Left kidney (tissue), 2 donors: ENCODE results near the gene SLC38A8. TPM values are rescaled to one million over a fixed set of nuclear protein-coding genes. Genes with fewer than 3 reads are reported as not detected.
A peak's percentile ranks its signal among the peaks of the same experiment; 100 is the strongest.

ENCODE experiments used
- DNase-seq: peaks from one replicate; pipeline ENCODE4 v3.0.0-alpha.2; 2013
- polyA plus RNA-seq: library from polyadenylated mRNA; unstranded; fragments of 120-200 nt; gene quantifications from one replicate; pipeline ENCODE4 v1.2.1, GENCODE V29; 2013; ENCODE audit not compliant: insufficient read length

Gene SLC38A8
- polyA plus RNA-seq, 1 donor: not detected

DNA sequence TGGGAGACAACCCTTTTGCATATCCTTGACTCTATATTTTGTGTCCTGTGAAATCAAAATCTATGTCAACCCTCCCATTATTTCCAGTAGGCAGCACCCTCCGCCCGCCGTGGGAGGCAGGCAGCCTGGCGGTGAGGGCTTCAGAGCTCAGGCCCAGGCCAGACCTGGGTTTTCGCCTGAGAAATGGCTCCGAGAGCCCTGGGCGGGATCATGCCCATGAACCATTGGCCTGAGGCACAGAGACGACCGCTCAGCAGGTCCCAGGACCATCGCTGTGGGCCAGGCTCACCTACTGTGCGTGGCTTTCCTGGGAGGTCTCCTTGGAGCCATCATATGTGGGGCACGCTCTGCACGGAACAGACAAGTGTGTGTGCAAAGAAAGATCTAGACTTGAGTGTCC is 6.3 kb upstream of the SLC38A8 start:
- DNase-seq: no peak

DNA sequence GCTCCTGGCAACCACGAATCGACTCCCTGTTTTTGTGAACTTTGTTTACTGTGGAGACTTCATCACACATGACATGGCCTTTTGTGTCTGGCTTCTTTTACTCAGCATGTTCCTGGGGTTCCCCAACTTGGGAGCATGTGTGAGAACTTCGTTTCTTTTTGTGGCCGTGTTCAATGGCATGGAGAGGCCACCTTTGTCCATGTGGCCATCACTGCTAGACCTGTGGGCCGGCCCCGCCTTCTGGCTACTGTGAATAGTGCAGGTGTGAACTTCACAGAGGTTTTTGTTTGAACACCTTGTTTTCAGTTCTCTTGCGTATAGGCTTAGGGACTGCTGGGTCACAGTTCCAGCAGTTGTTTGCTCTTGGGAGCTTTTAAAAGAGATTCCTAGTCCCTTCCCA is 5.7 kb upstream of the SLC38A8 start:
- DNase-seq: no peak

DNA sequence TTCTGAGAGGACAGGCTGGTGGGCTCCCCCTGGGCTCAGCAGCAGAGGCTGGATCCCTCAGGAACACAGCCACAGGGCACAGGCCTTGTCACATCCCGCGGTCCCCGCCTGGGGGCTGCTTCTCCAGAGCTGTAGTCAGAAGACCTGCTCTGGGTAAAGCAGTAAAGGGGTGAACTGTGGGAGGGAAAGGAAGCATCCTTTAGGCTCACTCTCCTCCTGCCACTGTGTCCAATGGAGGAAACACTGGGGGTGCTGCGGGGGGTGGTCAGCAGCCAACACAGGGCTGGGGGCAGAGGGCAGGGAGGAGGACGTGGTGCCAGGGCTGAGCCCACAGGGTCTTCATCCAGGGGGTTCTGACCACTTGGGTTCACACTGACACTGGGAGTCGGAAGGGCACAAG is 5.0 kb upstream of the SLC38A8 start:
- DNase-seq: no peak

DNA sequence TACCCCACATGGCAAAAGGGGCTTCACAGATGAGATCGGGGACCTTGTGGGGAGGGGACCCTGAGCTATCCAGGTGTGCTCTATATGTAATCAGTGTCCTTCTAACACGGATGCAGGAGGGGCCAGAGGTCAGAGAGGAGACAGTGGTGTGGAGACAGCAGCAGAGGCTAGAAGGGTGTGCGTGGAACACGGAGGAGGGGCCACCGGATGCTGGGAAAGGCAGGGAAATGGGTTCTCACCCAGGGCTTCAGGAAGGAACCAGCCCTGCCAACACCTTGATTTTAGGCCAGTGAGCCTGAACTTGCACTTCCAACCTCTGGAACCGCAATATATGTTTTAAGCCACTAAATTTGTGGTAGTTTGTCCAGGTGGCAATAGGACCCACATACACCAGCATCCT is 4.6 kb upstream of the SLC38A8 start:
- no peak for DNase-seq

DNA sequence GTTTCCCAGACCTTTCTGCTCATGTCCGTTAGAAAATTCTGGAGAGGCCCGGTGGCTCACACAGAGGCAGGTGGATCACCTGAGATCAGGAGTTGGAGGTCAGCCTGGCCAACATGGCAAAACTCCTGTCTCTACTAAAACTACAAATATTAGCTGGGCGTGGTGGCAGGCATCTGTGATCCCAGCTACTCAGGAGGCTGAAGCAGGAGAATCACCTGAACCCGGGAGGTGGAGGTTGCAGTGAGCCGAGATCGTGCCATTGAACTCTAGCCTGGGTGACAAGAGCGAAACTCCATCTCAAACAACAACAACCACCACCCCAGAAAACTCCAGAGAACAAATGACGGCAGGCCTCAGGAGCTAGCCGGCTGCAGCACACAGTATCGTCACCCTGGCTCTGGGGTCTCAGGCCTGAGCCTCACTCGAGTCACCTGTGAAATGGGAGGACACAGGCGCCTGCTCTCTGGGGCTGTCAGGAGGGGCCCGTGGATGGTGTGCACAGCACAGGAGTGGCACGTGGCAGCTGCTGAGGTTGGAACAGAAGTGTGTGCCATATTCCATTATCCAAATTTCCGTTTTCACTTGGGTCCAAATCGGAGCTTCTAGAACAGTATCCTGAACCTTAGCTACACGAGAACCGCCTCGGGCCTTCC is 3.3 kb upstream of the SLC38A8 start:
- no peak for DNase-seq

DNA sequence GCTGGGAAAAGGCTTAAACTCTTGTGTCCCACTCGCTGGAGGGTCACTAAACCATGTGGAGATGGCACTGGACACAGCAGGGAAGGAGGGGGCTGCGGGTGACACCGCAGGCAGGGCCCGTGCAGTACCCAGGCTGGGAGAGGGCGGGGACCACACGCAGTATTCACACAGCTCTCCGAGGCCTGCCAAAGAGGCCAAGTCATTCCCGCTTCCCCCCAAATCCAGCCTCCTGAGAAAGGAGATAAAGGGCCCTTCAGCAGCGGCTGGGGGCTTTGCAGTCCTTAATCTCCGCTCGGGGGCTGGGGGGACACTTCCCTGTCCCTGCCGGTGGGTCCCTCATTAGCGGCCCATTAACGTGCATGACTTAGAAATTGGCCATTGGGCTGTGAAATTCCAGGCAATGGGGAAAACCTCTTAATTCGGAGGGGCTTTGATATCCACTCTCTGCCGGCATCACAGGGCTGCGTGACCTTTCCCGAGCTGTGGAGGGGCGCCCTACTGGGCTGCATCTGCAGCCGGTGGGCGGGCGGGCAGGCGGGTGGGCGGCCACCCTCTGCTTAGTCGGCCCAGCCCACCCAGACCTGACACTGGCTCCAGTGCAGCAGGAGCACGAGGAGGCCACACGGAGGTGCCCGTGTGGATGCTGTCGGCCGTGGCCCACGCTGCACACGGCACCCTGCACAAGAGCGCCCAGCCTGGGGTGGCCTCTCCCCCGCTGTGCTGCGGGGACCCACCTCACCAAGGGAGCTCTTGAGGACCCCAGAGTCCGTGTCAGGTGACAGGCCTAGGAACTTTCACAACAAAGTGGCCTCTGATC is 2.6 kb upstream of the SLC38A8 start:
- DNase-seq: no peak

DNA sequence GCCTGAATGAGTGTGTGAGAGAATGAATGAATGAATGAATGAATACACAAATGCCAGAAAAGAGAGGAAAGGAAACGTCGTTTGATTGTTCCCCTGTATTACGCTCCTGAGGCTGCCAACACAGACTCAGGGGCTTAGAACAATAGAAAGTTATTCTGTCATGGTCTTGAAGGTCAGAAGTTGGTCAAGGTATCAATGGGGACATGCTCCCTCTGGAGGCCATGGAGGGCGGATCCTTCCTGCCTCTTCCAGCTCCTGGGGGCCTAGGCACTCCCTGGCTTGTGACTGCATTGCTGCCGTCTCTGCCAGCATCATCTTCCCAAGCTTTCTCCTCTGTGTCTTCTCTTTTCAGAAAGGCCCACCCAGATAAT is 1.5 kb upstream of the SLC38A8 start:
- DNase-seq: no peak

DNA sequence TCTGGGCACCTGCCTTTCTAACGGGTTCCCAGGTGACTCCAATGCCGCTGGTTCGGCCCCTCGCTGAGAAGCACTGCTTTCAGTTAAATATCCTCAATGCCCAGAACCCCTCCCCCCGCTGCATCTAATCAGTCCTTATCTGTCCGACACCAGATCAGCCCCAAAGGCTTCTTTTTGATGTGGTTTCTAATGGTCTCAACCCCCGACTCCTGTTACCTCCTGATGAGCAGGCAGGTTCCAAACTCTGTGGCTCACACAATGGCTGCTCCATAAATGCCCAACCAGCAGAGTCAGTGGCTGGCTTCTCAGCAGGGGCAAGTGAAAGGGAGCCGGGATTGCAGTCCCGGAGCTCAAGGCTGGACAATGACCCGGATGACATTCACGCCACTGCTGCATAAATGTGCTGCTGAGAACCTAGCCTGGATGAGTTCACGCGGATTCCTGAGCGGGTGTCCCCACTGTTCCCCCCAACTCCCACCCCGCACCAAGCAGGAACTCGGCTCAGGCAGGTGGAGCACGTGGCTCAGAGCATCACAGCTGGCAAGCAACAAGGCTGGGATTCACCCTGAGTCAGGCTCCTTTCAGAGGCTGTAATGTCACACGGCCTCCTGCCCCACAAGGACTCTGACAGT is 1.0 kb upstream of the SLC38A8 start:
- DNase-seq: no peak

DNA sequence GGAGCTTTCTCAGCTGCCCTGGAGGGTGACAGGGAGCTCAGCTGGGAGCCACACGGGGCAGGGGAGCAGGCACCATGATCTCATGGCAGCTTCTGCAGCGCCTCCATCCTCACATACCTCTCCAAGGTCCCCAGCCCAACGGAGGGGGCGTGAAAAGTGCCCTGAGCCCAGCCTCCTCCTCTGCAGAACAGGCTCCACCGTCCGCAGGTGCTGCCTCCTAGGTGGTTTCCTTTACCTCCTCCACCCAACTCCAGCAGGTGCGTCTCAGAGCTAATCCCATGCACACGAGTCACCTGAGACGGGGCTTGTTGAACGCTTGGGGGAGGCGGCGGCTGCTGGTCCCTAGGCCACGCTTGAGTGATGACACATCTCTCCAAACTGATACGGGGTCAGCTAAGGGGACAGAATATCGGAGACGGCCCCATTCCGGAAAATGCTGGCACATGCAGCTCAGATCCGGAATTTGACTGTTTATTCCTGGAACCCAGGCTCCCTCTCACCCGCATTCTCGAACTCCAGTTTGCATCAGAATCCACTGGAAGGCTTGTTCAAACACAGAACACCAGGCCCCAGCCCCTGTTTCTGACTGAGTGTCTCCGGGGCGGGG is 387 bp upstream of the SLC38A8 start:
- DNase-seq: peak; percentile 38

DNA sequence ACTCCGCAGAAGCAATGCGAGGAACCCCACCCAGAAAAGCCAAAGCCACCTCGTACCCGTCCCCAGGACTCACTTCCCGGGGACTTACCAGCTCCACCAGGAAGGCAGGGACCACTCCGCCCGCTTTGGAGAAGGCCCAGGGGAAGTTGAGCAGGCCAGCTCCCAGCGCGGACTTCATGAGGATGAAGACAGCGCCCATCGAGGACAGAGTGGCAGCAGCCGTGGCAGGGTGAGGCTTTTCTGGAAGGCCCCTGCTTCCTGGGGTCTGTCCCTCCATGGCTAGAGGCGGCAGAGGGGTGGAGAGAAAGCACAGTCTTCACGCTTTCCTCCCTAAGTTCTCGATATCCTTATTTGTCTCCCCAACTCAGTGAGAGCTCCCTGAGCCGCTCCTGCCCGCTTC is 714 bp downstream of the SLC38A8 start:
- no peak for DNase-seq

DNA sequence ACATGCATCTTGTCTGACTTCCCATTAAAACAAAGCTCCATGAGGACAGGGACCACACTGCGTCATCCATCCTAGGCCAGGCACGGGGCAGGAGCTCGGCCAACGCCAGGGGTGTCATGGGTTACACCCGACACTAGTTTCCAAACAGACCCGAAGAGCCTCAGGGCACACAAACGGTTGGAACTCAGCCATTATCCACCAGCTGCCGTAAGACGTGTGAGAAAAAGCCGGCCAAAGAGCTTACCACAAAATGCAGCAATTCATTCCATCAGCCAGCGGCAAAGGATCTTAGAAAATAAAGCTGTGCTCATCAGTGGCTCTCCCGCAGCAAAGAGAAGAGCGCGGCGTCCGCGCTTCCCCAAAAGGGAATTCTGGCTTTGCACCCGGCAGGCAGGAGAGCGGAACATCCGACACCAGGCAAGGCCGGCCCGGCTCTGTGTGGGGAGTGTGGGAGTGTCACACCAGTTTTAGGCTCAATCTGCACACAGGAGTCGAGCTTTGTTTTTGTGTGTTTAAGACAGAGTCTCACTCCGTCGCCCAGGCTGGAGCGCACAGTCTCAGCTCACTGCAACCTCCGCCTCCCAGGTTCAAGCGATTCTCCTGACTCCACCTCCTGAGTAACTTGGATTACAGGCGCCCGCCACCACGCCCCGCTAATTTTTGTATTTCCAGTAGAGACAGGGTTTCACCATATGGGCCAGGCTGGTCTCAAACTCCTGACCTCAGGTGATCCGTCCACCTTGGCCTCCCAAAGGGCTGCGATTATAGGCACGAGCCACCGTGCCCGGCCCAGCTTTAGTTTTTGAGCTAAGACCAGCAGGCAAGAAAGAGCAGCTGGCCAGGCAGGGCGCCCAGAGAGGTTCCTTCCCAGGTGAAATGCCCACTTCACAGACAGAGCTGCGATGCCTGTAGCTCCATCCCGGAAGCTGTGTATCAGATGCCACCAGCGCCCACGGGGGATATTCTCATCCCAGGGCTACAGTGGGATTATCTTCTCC is 1.5 kb downstream of the SLC38A8 start:
- no peak for DNase-seq

DNA sequence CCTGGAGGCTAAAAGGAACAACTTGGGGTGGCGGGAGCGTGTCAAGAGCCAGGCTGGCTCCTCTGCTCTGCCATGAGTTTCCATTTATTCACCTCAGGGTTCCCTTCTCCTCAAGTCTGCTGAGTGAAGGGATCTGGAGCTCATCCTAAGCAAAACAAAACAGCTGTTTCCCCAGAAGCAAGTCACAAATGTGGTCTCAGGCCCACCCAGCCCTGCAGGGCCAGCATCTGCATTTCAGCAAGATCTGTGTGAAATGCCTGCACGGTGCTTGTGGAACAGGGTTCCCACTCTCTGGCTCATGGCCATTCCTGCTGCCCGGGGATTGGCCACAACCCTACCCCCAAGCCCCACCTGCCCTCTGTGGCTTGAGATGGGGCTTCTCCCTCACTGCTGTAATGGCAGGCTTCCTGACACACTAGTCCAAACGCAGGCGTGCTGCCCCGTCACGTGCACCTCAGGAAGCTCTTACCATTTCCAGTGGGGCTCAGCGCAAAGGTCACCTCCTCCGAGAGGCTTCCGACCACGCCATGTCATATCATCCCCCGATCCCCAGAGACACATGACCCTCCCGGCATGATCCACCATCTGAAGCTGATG is 2.3 kb downstream of the SLC38A8 start:
- no peak for DNase-seq

DNA sequence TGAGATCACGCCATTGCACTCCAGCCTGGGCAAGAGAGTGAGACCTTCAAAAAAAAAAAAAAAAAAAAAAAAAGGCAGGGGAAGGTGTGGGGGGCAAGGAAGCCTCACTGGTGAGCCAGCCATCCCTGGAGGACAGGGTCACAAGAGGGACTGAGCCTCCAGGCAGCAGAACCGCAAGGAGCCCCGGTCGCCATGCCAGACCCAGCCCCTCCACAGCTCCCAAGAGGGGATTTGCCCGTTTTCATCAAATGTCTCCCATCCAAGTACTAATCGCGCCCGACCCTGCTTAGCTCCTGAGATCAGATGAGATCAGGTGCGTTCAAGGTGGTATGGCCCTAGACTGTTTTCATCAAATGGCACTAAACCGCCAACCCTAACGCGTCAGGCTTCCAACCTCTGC is 2.9 kb downstream of the SLC38A8 start:
- no peak for DNase-seq

DNA sequence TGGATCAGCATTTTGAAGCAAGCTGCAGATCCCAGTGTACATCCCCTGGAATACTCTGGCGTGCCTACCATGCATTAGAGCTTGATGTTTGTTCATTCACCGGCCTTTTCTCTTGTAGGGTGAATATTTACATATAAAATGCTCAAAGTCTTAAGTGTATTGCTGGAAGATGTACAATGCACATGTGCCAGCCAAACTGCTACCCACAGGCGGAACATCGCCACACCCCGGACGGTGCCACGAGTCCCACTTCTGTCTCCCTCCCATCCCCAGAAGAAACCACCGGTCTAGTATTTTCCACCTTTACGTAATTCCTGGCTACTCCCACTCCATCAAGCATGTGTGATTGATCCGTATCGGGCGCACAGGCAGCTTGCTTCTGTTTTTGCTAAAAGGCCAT is 4.1 kb downstream of the SLC38A8 start:
- no peak for DNase-seq

DNA sequence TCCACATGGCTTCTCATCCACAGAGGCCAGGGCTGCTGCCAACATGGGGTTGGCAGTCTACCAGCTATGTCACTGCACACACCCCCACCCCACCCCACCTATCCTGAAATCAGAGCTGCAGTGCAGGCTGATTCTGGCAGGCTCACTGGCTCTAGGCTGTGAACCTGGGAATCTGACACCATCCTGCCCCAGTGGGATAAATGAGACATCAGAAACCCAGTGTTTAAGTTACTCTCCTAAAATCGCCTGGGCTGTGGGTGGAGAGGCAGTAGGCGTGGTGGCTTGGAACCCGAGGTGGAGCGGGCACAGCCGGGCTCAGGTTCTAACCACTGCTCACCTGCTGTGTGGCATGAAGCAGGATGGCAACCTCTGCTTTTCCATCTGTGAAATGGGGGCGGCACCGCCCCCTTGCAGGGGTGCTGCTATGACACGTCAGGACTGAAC is 5.6 kb downstream of the SLC38A8 start:
- no peak for DNase-seq

DNA sequence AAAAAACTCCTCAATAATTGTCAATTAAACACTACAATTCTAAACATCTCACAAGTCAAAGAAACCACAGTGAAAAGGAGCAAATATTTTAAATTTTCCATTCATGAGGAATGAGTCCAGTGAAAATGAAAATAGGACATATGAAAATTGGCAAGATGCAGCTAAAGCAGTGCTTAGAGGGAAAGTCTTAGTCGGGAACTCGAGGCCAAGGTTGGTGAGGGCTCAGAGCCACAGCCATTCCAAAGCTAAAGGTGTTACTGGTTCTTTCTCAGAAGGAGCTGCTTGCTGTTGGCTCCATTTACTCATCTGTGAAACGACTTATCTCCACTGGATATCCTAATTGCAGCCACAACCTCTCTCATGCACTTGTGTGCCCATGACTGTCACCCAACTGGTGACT is 6.5 kb downstream of the SLC38A8 start:
- DNase-seq: no peak

DNA sequence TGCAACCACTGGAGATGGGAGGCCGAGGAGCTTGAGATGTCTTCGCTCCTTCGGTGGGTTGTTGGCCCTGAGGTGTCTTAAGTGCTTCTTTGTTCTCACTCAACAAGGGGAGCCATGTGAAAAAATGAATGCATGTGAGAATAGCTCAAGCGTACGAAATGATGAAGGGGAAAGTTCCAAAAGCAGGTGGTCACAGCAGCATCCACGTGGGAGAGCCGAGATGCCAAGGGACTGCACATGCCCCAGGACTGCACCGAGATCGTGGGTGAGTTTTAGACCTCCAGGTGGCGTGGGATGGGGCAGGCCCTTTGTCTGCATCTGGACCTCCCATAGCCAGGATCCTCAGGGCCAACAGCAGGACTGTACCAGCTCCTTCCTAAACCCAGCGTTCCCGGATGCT is 8.1 kb downstream of the SLC38A8 start:
- no peak for DNase-seq

DNA sequence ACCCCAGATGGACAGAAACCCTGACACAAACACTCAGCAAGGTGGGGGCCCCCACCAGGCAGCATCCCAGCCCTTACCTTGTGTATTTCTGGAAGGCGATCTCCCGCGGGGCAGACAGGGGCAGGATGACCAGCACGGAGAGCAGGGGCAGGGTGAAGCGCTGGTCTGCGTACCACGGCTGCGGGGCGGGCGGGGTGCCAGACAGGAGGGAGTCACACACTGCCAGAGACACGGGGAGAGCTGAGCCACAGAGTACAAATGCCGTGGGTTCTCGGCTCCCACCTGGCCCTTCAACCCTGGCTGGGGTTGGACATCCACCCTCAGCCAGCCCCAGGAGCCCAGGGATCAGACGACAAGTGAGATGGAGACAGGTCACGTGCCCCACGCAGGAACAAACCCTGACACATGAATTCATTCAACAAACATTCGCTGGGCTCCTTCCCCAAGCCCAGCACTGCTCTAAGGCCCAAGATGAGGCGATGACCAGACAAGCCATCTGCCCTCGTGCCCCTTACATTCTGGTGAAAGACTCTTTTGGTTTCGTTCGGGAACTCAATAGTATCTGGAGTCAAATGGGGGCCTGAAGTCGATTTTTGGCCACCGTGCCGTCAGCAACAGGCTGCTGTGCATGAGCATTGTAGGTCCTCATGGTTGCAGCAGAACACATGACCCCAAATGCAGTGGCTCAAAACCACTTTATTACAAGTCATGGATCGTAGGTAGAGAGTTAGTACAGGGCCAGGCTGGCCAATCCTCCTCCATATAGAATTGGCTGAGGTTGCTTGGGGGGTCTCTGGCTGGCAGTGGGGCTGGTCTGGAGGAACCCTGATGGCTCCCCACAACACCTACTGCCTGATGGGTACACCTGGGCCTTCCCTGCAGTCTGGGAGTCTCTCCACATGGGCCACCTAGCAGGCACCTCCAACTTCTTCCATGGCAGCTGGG is 9.1 kb downstream of the SLC38A8 start:
- no peak for DNase-seq

DNA sequence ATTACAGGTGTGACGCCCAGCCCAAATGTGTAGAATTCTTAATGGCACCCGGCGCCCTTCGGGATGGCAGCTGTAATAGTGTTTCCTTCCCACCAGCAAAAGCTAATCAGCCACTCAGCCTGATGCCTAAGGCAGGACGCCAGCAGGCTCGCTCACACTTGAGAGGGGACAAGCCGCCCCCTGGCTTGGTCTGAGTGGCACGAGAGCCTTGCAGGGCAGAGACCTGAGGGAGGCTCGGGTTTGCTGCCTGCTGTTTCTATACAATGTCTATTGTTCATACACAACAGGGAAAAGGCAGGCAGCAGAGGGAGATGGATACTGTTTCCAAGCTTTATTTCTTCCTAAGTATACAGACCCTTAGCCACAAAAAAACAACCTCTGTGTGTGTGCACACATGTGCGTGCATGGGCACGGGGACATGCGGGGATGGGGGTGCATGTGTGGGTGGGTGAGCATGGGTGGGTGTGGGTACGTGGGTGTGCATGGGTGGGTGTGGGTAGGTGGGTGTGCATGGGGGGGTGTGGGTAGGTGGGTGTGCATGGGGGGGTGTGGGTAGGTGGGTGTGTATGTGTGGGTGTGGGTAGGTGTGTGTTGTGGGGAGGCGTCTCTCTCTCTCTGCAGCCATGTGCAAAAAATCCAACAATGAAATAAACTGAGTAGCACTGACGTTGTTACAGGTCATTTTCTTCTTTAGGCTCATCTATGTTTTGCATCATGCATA is 10.0 kb downstream of the SLC38A8 start:
- no peak for DNase-seq
